HEK293T (cell line): ENCODE data around the gene ACCSL.

Experiments used
- BHLHE40 ChIP-seq: fragments of 450-650 bp; IDR thresholded peaks from 2 replicates; pipeline ENCODE4 v1.6.1; 2016; ENCODE audit warnings: mild to moderate bottlenecking, moderate library complexity, borderline replicate concordance
- FOXM1 ChIP-seq: fragments of 450-650 bp; IDR thresholded peaks from 2 replicates; pipeline ENCODE4 v1.6.1; 2017; ENCODE audit warnings: mild to moderate bottlenecking, borderline replicate concordance
- HDGF ChIP-seq: fragments of 450-650 bp; IDR thresholded peaks from 2 replicates; pipeline ENCODE4 v1.6.1; 2017; ENCODE audit warnings: antibody characterized with exemption, borderline replicate concordance
- PKNOX1 ChIP-seq: fragments of 450-650 bp; IDR thresholded peaks from 2 replicates; pipeline ENCODE4 v1.6.1; 2016
- SUZ12 ChIP-seq: fragments of 450-650 bp; IDR thresholded peaks from 2 replicates; pipeline ENCODE4 v1.6.1; 2016; ENCODE audit warnings: mild to moderate bottlenecking
- ZNF384 ChIP-seq: fragments of 450-650 bp; IDR thresholded peaks from 2 replicates; pipeline ENCODE4 v1.6.1; 2016

- no peak for TF ChIP-seq HDGF
- TF ChIP-seq PKNOX1 = no peak
- TF ChIP-seq BHLHE40 = no peak
- TF ChIP-seq FOXM1 = no peak
- TF ChIP-seq SUZ12 = no peak
- no peak for TF ChIP-seq ZNF384
Measured at GRCh38 chr11:44051171-44051570, 3.4 kb downstream of the ACCSL start.
